ENCODE results near the gene MCRIP2.
A peak's percentile ranks its signal among the peaks of the same experiment; 100 is the strongest.
"Not testable (repeated sequence)": the region's sequence is repeated elsewhere in the genome, so short reads cannot be mapped to it uniquely, and the experiment has no call there.

MCRIP2 gene, protein sequence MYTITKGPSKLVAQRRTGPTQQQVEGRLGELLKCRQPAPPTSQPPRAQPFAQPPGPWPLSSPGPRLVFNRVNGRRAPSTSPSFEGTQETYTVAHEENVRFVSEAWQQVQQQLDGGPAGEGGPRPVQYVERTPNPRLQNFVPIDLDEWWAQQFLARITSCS

DNA sequence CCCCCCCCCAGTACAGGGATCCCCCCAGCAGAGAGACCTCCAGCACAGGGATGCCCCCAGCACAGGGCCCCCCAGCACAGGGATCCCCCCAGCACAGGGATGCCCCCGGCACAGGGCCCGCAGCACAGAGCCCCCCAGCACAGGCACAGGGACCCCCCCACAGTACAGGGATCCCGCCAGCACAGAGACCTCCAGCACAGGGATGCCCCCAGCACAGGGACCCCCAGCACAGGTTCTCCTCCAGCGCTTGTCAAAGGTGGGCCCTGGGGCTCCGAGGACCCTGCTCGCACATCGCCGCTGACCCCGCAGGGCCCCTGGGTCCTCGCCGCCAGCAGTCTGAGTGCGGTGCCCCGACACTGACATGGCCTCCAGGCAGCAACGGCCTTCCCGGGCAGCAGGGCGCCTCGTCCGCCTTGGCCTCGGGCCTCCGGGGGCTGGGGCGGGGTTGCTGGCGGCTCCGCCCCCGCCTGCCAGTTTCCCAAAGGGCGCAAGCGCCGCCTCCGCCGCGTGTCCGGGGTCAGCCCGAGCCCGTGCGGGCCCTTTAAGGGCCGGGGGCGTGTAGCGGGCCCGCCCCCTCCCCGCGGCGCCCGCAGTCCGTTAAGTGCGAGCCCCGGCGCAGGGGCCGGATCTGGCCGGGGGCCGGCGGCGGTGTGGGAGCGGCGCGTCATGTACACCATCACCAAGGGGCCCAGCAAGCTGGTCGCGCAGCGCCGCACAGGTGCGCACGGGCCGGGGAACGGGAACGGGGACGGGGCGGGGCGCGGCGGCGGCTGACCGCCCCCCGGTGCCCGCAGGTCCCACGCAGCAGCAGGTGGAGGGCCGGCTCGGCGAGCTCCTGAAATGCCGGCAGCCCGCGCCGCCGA is at the start of gene MCRIP2:
TSS of gene MCRIP2 (plus strand) at position 503 of the 863 bp plus-strand sequence. CDS start at position 667, 164 bp downstream.
- peak; percentile 72 to 74 for DNase-seq (ENCODE audit: extremely low read depth in 1 of 2, low read depth in 1 of 2)

DNA sequence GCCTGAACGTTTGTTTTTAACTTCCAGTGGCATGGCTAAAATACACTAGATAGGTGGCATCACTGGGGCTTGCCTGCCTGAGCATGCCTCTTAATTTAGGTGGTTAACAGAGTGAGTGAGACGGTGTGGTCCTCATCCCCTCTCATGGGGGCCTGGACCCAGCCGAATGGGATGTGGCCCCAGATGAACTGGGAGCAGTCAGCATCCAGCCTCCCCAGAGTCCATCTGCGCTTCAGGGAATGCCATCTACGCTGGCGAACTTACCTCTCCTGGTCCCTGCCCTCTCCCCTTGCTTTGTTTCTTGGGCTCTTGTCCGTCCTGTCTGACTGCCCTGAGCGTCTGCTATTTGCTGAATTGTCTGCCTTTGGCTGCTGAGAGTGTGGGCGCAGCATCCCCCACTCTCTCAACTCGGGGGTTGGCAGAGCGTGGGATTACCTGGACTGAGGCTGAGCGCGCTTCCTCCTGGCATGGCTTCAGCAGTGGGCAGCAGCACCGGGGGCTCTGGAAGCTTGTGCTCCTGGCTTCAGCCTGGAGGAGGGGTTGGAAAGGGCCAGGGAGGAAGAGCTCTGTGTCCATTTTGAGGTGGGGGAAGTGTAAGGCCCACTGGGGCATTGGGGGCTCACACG is 49.6 kb upstream of the MCRIP2 start:
- no peak for DNase-seq (ENCODE audit: extremely low read depth in 1 of 2, low read depth in 1 of 2)

DNA sequence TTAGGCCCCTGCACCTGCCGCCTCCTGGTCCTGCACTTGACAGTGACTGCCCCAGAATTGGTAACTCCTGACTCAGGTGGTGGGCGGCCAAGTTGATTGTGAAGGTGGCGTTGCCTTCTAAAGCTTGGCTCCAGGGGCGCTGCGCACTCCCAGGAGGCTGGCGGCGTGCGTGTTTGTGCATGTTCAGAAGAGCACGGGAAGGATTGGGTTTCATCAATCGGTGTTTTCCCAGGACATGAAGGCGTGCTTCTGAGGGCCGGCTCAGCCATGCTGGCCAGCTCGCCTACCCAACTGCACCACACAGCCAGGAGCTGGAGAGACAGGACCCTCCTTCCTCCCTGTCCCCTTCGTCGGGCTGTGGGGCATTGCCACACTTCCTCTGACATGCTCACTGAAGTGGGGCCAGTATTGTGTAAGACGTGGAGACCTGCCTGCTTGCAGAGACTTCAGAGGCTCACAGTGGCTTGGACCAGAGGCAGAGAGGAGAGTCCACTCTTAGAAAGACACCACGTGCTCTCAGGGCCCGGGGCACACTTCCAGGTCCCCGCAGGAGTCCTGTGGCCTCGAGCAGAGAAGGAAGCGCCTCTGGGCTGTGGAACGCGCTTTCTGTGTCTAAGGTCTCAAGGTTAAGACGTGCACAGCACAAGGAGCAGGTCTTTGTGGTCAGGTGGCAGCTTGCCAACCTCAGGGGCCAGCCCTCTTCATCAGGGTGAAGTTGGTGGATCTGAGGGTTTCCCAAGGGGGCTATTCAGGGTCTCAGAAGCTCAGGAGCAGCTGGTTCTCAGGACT is 48.9 kb upstream of the MCRIP2 start:
- no peak for DNase-seq (ENCODE audit: extremely low read depth in 1 of 2, low read depth in 1 of 2)

DNA sequence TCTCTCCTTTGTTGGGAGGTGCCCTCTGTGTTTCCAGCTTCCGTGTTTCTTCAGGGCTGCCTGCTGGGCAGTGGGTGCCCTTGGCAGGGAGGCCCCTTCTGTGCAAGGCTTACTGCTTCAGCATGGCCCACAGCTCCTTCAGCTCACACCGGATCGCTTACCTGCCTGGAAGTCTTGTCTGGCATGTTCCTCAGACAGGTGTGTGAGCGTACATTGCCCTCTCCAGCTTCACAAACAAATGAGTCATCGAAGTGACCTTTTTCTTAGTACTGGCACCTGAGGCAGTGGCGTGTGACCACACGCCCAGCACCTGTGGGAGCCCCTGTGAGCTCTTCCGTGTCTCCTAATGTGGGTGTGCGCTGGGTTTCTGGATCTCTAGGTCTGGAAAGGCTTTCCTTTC is 48.2 kb upstream of the MCRIP2 start:
- DNase-seq (ENCODE audit: extremely low read depth in 1 of 2, low read depth in 1 of 2): no peak

DNA sequence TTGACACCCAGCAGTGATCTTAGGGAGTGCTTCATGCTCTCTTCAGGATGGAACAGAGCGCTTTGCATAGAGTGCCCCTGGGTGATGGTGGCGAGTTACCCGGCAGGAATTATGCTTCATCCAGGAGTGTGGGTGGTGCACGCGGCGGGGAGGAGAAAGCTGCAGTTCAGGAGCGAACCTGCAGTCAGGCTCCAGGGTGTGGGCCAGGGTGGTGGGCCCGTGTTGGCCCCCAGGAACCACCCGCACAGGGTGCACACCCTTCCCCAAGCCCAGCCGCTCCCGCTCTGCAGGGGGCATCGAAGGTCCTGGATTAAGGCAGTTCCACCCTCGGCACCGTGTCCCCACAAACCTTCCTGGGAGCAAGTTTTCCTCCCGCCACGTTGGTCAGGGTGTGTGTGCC is 47.8 kb upstream of the MCRIP2 start:
- no peak for DNase-seq (ENCODE audit: extremely low read depth in 1 of 2, low read depth in 1 of 2)

DNA sequence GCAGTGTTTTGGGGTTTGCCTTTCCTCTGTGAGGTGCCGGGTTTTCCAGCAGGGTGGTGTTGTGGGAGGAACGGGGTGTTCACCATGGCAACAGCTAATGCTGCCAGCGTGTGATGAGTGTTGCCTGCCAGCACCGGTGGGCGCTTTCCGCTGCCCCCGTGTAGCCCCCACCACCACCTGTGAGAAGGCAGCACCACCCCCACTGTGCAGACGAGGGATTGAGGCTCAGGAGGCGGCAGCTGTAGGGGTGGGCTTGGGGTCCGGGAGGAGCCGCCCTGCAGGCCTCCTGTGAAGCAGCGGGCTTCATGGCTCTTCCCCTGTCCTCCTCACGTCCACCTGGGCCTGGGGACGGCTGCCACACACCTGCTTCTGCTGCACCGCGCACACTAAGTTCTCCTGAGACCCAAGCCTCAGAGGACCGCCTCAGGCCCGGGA is 46.5 kb upstream of the MCRIP2 start:
- DNase-seq (ENCODE audit: extremely low read depth in 1 of 2, low read depth in 1 of 2): no peak

DNA sequence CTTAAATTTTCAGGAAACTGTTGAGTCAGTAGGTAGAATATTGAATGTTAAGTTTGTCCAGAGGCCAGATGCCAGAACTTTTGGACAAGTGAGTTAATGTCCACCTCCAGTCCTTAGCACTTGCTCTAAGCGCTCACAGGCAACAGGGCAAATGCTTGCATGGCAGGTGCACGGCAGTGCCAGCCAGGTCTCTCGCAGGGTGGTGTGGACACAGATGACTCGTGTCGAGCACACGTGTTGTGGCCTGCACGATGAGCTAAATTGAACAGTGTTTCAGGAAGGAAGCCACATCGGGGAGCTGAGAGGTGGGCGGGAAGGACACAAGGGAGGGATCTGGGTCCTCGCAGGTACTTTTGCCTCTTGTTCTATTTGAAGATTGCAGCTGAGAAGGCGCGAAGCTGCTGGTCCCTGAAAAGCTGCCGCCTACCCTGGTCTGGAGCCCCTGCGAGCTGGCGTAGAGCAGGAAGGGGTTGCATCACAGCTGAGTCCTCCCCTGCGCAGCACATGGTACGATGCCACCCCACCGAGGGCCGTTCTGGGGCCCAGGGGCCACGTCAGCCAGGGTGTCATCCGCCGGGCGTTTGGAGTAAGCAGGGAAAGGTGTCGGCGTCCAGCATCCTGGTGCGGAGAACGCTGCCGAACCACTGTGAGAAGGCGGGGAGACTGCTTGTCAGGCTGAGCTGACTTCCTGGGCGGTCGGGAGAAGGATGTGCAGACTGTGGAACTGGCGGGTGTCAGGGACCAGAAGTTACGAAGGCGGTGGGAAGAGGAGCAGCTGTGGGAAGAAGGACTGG is 45.5 kb upstream of the MCRIP2 start:
- DNase-seq (ENCODE audit: extremely low read depth in 1 of 2, low read depth in 1 of 2): no peak

DNA sequence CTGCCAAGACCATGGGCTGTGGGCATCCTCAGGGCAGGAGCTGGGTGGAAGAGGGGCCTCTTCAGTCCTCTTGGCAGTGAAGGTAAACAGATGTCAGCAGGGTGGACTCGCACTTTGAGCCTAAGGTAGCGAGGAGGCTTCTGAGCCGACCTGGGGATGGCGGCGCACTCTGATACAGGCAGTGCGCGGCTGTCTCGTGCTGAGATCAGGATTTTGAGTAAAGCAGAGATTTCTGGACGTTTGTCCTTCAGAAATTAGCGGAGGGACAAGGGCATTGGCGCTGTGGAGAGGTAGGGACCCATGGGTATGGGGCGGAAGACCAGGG is 44.9 kb upstream of the MCRIP2 start:
- no peak for DNase-seq (ENCODE audit: extremely low read depth in 1 of 2, low read depth in 1 of 2)

DNA sequence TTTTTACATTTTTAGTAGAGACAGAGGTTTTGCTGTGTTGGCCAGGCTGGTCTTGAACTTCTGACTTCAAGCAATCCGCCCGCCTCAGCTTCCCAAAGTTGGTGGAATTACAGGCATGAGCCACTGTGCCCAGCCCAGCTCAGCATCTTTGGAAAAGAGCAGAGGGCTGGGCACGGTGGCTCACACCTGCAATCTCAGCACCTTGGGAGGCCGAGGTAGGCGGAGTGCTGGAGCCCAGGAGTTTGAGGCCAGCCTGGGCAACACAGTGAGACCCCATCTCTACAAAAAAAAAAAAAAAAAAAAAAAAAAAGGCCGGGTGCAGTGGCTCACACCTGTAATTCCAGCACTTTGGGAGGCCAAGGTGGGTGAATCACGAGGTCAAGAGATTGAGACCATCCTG is 44.0 kb upstream of the MCRIP2 start:
- not testable (repeated sequence) for DNase-seq (ENCODE audit: extremely low read depth in 1 of 2, low read depth in 1 of 2)

DNA sequence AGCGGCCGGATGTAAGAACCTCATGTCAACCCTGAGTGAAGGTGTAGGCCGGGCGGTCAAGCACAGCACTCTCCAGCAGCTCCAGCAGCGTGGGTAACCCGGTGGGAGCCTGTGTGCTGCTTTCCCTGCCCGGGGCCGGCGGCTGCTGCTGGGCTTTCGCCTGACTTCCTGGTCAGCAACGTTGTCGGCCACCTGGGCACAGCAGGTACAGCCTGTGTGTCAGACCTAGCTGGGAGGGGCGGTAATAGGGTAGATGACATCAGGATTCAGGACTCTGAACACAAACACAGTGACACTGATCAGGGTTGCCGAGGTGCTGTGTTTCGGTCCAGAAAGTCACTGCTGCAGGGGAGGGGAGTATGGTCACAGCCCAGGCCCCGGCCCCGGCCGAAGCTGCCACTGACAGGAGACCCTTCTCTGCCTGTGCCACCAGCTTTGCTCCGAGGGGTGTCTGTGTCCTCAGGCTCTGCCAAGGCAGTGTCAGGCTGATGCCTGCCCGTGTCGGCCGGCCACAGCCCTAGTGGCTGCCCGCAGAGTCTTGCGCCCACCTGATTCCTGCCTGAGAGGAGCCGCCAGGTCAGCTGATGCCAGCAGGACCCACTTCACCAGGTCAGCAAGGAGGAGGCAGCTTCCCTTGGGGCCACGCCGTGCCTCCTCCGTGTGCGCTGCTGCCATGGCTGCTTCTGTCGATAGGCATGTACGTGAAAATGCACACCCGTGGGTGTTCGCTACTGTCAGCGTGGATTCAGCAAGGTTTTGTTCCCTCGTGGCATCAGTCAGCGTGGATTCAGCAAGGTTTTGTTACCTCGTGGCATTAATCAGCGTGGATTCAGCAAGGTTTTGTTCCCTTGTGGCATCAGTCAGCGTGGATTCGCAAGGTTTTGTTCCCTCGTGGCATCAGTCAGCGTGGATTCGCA is 42.5 kb upstream of the MCRIP2 start:
- DNase-seq (ENCODE audit: extremely low read depth in 1 of 2, low read depth in 1 of 2): no peak

DNA sequence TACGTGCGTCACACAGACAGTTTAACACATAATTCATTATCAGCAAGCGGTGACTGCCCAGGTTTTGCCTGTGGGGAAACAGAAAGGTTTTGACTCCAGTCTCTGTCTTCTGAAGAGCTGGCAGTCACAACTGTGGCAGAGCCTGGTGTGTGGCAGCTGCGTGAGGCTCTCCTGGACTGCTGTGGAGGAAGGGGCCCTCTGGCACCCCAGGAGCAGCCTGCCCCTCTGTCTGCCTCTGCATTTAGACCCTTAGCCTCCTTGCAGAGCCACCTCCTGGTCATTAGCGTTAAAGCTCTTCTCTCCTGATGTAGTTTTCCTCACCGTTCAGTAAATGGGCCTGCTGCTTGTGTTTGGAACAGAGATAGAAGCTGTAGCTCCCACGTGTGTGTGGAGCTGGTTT is 40.8 kb upstream of the MCRIP2 start:
- DNase-seq (ENCODE audit: extremely low read depth in 1 of 2, low read depth in 1 of 2): no peak

DNA sequence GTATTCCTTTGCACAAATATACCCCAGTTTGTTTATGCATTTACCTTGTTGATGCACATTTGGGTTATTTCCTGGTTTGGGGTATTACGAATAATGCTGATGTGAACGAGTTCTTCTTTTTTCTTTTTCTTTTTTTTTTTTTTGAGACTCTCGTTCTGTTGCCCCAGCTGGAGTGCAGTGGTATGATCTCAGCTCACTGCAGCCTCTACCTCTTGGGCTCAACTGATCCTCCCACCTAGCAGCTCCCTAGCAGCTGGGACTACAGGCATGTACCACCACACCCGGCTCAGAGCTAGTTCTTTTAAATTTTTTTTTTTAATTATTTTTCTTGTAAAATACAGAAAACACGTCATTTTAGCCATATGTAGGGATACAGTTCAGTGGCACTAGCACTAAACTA is 37.7 kb upstream of the MCRIP2 start:
- no peak for DNase-seq (ENCODE audit: extremely low read depth in 1 of 2, low read depth in 1 of 2)

DNA sequence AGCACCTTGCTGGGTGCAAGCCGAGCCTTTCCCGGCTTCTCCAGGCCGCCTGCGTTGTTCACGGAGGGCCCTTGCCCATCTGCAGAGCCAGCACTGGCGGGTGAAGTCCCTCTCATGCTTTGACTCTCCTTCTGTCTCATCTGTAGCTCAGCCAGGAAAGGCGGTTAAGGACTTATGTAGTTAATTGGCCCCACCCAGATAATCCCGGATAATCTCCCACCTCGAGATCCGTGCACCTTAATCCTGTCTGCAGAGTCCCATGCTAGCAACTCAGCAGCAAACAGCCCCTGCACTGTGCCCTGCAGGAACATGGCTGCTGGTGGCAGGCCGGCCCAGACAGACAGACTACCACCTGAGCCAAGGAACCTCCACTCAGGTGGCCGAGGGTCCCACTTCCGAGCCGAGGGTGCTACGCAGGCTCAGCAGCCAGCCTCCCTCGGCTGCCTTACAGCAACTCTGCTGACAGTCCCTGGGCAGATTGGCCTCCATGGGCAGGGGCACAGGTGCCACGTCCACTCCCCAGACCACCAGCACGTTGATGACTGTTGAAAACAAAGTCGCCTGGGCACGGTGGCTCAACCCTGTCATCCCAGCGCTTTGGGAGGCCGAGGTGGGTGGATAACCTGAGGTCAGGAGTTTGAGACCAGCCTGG is 34.8 kb upstream of the MCRIP2 start:
- DNase-seq (ENCODE audit: extremely low read depth in 1 of 2, low read depth in 1 of 2): no peak

DNA sequence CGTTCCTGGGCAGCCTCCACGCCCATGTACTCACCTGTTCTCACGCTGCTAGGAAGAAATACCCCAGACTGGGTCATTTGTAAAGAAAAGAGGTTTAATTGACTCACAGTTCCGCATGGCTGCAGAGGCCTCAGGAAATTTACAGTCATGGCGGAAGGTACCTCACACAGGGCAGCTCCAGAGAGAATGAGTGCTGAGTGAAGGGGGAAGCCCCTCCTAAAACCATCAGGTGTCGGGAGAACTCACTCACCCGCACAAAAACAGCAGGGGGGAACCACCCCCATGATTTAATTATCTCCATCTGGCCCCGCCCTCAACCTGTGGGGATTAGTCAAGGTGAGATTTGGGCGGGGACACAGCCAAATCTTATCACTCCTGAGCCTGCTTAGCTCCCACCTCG is 33.6 kb upstream of the MCRIP2 start:
- peak in 1 of 2 donors; percentile 49 for DNase-seq (ENCODE audit: extremely low read depth in 1 of 2, low read depth in 1 of 2)

DNA sequence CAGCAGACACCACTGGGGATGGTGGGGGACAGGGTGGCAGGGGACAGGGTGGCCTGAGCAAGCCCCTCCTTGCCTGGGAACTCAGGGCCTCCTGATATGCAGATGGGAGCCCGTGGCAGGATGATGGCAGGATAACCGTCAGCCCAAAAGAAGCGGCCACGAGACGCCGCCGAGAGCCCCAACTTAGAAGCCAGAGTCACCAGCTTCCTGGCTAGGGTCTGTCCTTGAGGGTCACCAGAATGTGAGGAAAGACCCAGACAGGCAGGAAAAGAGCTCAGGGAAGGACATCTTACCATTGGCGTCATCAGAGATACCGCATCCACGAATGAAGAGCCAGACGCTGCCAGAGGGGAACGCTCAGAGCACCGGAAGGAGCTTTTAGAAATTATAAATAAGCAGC is 32.3 kb upstream of the MCRIP2 start:
- no peak for DNase-seq (ENCODE audit: extremely low read depth in 1 of 2, low read depth in 1 of 2)

DNA sequence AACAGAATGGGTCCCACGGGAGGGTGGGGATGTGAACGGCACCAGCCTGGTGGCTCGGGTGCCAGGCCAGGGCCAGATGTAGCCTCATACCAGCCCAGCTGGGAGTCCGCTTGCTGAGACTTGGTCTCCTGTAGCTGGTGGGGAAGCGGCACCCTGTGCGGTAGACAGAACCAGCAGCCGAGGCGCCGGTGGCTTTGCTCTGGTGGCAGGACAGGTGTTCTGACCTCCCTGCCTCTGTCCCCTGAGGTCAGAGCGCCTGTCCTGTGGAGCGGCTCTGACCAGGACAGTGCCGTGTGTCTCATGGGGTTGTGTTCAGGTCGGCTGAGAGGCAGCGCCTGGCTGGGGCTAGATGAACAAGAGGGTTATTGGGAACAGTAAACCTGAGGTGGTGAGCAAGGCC is 31.6 kb upstream of the MCRIP2 start:
- DNase-seq (ENCODE audit: extremely low read depth in 1 of 2, low read depth in 1 of 2): no peak

DNA sequence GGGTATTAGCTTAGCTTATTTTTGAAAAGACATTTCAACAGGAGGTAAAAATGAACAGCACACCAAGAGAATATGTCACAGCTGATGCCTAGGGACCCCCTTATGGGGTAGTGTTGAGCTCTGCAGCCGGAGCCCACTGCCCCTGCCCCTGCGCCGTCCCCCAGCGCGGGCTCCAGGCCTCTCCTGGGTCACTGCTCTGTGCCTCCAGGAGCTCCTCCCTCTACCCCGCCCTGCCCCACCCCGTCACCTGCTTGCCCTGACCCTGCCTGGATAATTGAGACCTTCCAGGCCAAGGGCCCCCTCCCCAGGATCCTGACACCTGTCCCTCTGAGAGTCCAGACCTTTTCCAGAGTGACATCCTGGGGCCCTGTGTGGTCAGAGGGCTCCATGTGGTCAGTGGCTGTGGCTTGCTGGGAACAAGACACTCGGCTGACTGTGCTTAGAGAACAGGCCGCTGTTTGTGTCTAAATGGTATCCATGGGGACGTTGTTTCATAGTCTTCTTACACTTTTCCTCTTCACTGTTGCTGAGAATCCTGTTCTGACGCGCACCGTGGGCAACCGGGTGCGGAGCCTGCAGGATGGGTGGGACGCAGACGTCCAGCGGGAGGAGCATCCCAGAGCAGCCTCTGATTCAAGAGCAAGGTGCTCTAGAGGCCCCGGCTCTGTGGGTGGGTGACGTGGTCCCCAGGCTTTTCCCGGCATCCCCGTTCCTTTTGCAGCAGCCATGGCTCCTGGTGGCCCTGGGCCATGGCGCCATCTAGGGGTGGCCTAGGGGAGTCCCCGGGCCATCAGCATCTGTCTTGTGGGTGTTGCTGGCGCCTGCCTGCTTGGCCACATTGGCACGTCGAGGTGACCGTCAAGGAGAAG is 30.9 kb upstream of the MCRIP2 start:
- peak; percentile 37 to 39 for DNase-seq (ENCODE audit: extremely low read depth in 1 of 2, low read depth in 1 of 2)

DNA sequence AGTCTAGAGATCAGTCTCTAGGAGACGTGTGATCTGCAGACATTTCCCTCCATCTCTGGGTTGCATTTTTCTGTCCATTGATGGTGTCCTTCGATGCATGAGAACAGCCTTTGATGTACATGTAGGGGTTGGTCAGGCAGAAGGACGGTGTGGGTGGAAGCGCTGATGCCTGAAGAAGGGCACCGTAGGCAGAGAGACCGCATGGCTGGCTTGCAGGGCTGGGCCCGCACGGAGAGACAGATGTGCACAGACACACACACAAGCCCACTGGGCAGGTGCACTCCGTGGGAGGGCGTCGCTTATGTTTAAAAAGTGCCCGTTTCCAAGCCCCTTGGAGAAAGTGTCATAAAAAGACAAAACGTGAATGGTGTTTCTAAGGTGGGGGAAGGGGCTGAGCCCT is 26.5 kb upstream of the MCRIP2 start:
- no peak for DNase-seq (ENCODE audit: extremely low read depth in 1 of 2, low read depth in 1 of 2)
